Measurements from ENCODE around the gene WDR77.

WDR77 gene

DNA sequence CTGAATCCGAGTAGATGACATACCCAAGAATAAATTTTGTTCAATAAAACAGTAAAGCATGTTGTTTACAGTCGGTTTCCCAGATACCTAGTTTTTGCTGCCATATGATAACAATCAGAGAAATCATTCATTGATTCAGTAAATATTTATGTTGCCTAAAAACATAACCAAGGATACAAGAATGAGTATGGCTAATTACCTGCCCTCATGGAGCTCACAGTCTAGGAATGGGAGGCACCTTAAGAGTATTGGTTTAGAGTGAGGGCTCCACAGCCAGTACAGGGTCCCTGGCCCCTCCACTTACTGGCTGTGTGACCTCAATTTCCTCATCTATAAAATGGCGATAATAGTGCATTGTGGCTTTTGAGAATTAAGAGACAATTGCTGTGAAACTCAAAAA, 1.1 kb upstream of the WDR77 start:
- Histone ChIP-seq H3K4me1 (ENCODE audit: control insufficient read depth, insufficient read depth, low read length) (peaks cover 42% of the 10 kb centered on the region), H3K9ac (ENCODE audit: low read length) (peak overlapping the region; percentile 99), H3K36me3 (ENCODE audit: control insufficient read depth, insufficient read depth, low read length, severe bottlenecking) (peaks cover 57% of the 10 kb centered on the region), H3K27me3 (replicated peaks; ENCODE audit: control insufficient read depth, insufficient read depth, low read length) (no peaks in the 10 kb centered on the region), H3K4me3 (ENCODE audit: low read length) (peak overlapping the region; percentile 95), H3K9me3 (ENCODE audit: control insufficient read depth, low read length) (no peaks in the 10 kb centered on the region)
- no peak for DNase-seq (ENCODE audit: low read depth)

- Histone ChIP-seq H3K27me3 (replicated peaks; ENCODE audit: control insufficient read depth, insufficient read depth, low read length) (no peaks in the 10 kb centered on the region), H3K9ac (ENCODE audit: low read length) (peak overlapping the region; percentile 99), H3K9me3 (ENCODE audit: control insufficient read depth, low read length) (no peaks in the 10 kb centered on the region), H3K4me1 (ENCODE audit: control insufficient read depth, insufficient read depth, low read length) (peaks cover 36% of the 10 kb centered on the region), H3K36me3 (ENCODE audit: control insufficient read depth, insufficient read depth, low read length, severe bottlenecking) (peaks cover 57% of the 10 kb centered on the region), H3K4me3 (ENCODE audit: low read length) (peak overlapping the region; percentile 95)
- no peak for DNase-seq (ENCODE audit: low read depth)
These were observed 604 bp upstream of the WDR77 start for GRCh38 chr1:111449703-111450017.

GRCh38 chr1:111448482-111448917, 556 bp downstream of the WDR77 start:
- Histone ChIP-seq H3K4me3 (ENCODE audit: low read length) (peak overlapping the region; percentile 95), H3K27me3 (replicated peaks; ENCODE audit: control insufficient read depth, insufficient read depth, low read length) (no peaks in the 10 kb centered on the region)
- peak; percentile 64 for DNase-seq (ENCODE audit: low read depth)

DNA sequence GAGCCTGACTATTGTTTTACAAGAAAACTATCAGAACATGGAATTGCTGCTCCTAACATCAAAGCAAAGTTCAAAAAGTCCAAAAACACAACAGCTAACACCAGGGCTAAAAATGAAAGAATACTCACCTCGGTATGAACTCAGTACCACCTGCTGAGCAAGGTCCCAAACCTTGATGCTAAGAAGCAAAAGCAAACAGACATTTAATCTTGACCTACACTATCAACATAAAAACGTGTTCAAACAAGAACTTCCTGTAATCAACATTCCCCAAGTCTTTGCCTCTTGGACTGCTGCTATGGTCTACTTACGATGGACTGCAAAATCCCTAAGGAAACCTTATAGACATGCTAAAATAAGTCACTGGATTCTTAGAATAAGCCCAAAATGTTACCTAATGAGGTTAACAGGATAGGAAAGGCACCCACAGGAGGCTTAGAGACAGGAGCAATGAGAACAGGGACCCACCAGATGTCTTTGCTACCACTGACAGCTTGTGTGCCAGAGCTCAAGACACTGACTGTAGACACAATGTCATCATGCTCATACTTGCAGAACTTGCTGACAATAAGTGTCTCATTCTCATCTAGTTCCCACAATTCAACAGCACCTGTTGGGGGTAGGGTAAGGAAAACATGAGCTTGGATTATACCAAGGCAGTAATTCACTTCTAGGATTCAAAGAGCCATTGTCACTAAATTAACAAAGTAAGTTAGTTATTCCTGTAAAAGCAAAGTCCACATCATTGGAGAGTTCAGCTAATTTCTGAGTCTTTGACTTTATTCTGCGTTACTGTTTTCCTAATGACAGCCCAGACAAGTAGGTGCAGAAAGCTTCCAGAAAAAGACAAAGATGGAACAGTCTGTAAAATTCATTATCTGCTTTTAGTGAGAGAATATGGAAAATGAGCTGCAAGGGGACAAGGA, 1.8 kb downstream of the WDR77 start:
- H3K4me1 ChIP-seq (ENCODE audit: control insufficient read depth, insufficient read depth, low read length), result peaks cover 29% of the 10 kb centered on the region
- H3K9ac ChIP-seq (ENCODE audit: low read length), result peak overlapping the region; percentile 99
- peaks cover 64% of the 10 kb centered on the region for H3K36me3 ChIP-seq (ENCODE audit: control insufficient read depth, insufficient read depth, low read length, severe bottlenecking)
- DNase-seq (ENCODE audit: low read depth), result no peak
- H3K9me3 ChIP-seq (ENCODE audit: control insufficient read depth, low read length), result no peaks in the 10 kb centered on the region
- H3K4me3 ChIP-seq (ENCODE audit: low read length), result peak overlapping the region; percentile 95
- H3K27me3 ChIP-seq (replicated peaks; ENCODE audit: control insufficient read depth, insufficient read depth, low read length), result no peaks in the 10 kb centered on the region

More at GRCh38 chr1:111448482-111448917, 556 bp downstream of the WDR77 start:
- Histone ChIP-seq H3K9ac (ENCODE audit: low read length) (peak overlapping the region; percentile 99), H3K36me3 (ENCODE audit: control insufficient read depth, insufficient read depth, low read length, severe bottlenecking) (peaks cover 57% of the 10 kb centered on the region), H3K4me1 (ENCODE audit: control insufficient read depth, insufficient read depth, low read length) (peaks cover 29% of the 10 kb centered on the region), H3K9me3 (ENCODE audit: control insufficient read depth, low read length) (no peaks in the 10 kb centered on the region)

GRCh38 chr1:111446546-111446945, 2.5 kb downstream of the WDR77 start:
- H3K9ac ChIP-seq (ENCODE audit: low read length), result no peak overlapping the region
- no peaks in the 10 kb centered on the region for H3K27me3 ChIP-seq (replicated peaks; ENCODE audit: control insufficient read depth, insufficient read depth, low read length)
- DNase-seq (ENCODE audit: low read depth), result no peak
- H3K4me3 ChIP-seq (ENCODE audit: low read length), result no peak overlapping the region
- H3K36me3 ChIP-seq (ENCODE audit: control insufficient read depth, insufficient read depth, low read length, severe bottlenecking), result peaks cover 70% of the 10 kb centered on the region
- peaks cover 28% of the 10 kb centered on the region for H3K4me1 ChIP-seq (ENCODE audit: control insufficient read depth, insufficient read depth, low read length)
- no peaks in the 10 kb centered on the region for H3K9me3 ChIP-seq (ENCODE audit: control insufficient read depth, low read length)

DNA sequence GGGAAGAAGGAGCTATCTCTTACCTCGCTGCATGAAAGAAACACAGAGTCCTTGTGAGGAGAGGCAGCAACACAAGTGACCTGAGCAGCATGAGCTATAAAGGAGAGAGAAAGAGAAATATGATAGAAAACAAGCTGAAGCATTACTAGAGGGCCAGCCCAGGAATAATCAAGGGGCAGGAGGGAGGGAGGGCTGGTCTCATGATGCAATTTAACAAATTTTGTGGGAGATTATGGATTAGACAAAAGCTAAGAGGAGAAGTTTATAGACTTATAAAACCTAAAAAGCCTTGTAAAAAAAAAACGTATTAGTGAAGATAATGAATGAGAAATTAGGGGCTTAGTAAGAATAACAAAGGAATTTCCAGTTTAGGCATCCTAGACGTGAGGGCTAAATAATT, 5.0 kb downstream of the WDR77 start:
- H3K4me3 ChIP-seq (ENCODE audit: low read length), result no peak overlapping the region
- peaks cover 83% of the 10 kb centered on the region for H3K36me3 ChIP-seq (ENCODE audit: control insufficient read depth, insufficient read depth, low read length, severe bottlenecking)
- no peaks in the 10 kb centered on the region for H3K9me3 ChIP-seq (ENCODE audit: control insufficient read depth, low read length)
- H3K27me3 ChIP-seq (replicated peaks; ENCODE audit: control insufficient read depth, insufficient read depth, low read length), result no peaks in the 10 kb centered on the region
- peaks cover 23% of the 10 kb centered on the region for H3K4me1 ChIP-seq (ENCODE audit: control insufficient read depth, insufficient read depth, low read length)
- no peak for DNase-seq (ENCODE audit: low read depth)
- H3K9ac ChIP-seq (ENCODE audit: low read length), result no peak overlapping the region

- no peaks in the 10 kb centered on the region for H3K27me3 ChIP-seq (replicated peaks; ENCODE audit: control insufficient read depth, insufficient read depth, low read length)
- H3K9me3 ChIP-seq (ENCODE audit: control insufficient read depth, low read length), result no peaks in the 10 kb centered on the region
- no peak overlapping the region for H3K4me3 ChIP-seq (ENCODE audit: low read length)
- H3K4me1 ChIP-seq (ENCODE audit: control insufficient read depth, insufficient read depth, low read length), result peaks cover 23% of the 10 kb centered on the region
- H3K9ac ChIP-seq (ENCODE audit: low read length), result no peak overlapping the region
- H3K36me3 ChIP-seq (ENCODE audit: control insufficient read depth, insufficient read depth, low read length, severe bottlenecking), result peaks cover 98% of the 10 kb centered on the region
- no peak for DNase-seq (ENCODE audit: low read depth)
These were observed 6.6 kb downstream of the WDR77 start for GRCh38 chr1:111442457-111442856.

- Histone ChIP-seq H3K9me3 (ENCODE audit: control insufficient read depth, low read length) (no peaks in the 10 kb centered on the region), H3K36me3 (ENCODE audit: control insufficient read depth, insufficient read depth, low read length, severe bottlenecking) (peaks cover 93% of the 10 kb centered on the region), H3K27me3 (replicated peaks; ENCODE audit: control insufficient read depth, insufficient read depth, low read length) (no peaks in the 10 kb centered on the region), H3K9ac (ENCODE audit: low read length) (no peak overlapping the region), H3K4me3 (ENCODE audit: low read length) (no peak overlapping the region), H3K4me1 (ENCODE audit: control insufficient read depth, insufficient read depth, low read length) (peaks cover 23% of the 10 kb centered on the region)
- peak; percentile 45 for DNase-seq (ENCODE audit: low read depth)
These were observed 7.4 kb downstream of the WDR77 start for GRCh38 chr1:111441573-111442192.

DNA sequence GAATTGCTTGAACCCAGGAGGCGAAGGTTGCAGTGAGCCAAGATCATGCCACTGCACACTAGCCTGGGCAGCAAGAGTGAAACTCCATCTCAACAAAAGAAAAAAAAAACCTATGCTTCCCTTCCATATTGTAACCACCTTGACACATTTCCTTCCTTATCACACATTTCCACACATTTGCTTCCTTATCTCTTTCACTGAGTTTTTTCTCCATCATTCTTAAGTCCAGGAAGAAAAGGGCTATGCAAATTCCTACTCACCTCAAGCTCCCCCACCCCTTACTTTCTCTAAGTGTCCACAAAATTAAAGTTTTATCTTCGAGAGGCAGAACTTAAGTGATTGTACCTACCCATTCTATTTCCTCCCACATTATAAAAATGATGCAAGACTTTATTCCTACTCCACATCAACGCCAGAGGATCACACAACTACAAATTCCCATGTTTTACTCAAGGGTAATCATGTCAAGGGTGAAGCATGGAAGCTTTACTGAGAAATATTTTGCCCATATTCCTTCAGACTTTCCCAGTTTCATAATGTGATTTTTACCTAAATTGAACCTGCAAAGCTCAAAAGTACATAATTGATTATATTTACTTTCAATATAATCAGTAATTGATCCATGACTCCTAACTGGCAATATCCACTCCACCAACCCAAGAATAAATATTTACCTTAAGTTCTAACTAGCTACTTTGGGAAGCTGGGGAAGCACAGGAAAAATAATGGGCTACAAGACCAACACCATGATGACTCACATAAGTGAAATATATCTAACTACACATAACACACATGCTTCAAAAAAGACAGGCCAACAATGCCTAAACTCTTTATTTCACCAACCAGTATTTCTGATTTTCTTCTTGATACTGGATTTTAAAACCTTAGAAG, 9.3 kb downstream of the WDR77 start:
- Histone ChIP-seq H3K9ac (ENCODE audit: low read length) (no peak overlapping the region), H3K4me1 (ENCODE audit: control insufficient read depth, insufficient read depth, low read length) (peaks cover 27% of the 10 kb centered on the region), H3K36me3 (ENCODE audit: control insufficient read depth, insufficient read depth, low read length, severe bottlenecking) (peaks cover 73% of the 10 kb centered on the region), H3K9me3 (ENCODE audit: control insufficient read depth, low read length) (no peaks in the 10 kb centered on the region), H3K27me3 (replicated peaks; ENCODE audit: control insufficient read depth, insufficient read depth, low read length) (no peaks in the 10 kb centered on the region), H3K4me3 (ENCODE audit: low read length) (no peak overlapping the region)
- no peak for DNase-seq (ENCODE audit: low read depth)

- DNase-seq (ENCODE audit: low read depth), result peak; percentile 23
- Histone ChIP-seq H3K9me3 (ENCODE audit: control insufficient read depth, low read length) (no peaks in the 10 kb centered on the region), H3K4me3 (ENCODE audit: low read length) (no peak overlapping the region), H3K36me3 (ENCODE audit: control insufficient read depth, insufficient read depth, low read length, severe bottlenecking) (peaks cover 43% of the 10 kb centered on the region), H3K4me1 (ENCODE audit: control insufficient read depth, insufficient read depth, low read length) (peaks cover 27% of the 10 kb centered on the region), H3K9ac (ENCODE audit: low read length) (no peak overlapping the region), H3K27me3 (replicated peaks; ENCODE audit: control insufficient read depth, insufficient read depth, low read length) (no peaks in the 10 kb centered on the region)
These were observed 12.3 kb downstream of the WDR77 start for GRCh38 chr1:111436726-111437125.

DNA sequence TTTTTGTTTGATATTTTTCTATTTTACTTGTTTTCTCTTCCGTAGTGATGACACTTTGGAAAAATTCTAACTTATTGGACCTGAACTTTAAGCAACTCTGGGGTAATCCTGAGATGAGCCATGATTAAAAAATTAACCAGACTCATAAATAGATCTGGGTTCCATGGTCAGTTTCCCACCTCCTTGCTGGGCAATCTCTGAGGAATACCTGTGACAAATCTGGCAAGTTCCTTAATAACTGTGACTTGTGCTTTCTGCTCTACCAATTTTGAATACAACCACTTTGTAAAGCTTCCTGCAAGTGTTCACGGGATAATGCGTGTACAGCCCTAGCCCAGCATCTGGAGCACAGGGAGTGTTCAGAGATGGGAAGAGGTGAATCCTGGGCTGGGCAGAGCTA, 24.8 kb downstream of the WDR77 start:
- Histone ChIP-seq H3K27me3 (replicated peaks; ENCODE audit: control insufficient read depth, insufficient read depth, low read length) (no peaks in the 10 kb centered on the region), H3K4me1 (ENCODE audit: control insufficient read depth, insufficient read depth, low read length) (no peaks in the 10 kb centered on the region), H3K9me3 (ENCODE audit: control insufficient read depth, low read length) (no peaks in the 10 kb centered on the region), H3K9ac (ENCODE audit: low read length) (no peak overlapping the region), H3K4me3 (ENCODE audit: low read length) (no peak overlapping the region), H3K36me3 (ENCODE audit: control insufficient read depth, insufficient read depth, low read length, severe bottlenecking) (no peaks in the 10 kb centered on the region)
- DNase-seq (ENCODE audit: low read depth), result no peak

All from adipocyte (in vitro differentiated cells).